LoVo (cell line): Measurements from ENCODE around the gene SERPINB10.

Experiments used
- DNase-seq: peaks from one replicate; pipeline ENCODE4 v3.0.0-alpha.2; 2016; ENCODE audit warnings: low spot score

The SERPINB10 gene

DNA sequence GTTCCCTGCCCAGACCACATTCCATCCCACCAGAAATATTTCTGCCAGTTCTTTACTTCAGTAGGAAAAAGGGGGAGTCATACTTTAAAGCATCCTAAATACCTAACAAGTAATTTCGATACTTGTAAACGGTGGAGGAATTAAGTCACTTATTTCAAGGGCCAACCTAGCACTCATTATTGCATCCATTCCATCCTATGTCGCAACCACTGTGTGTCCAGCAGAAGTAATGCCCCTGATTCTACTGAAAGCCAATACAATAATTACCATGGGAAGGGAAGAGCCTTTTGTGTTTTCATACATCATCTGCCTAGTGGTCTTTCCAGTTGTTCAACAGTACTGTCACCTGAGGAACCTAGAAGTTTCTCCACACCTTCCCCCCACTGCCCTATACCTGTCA is 74.6 kb downstream of the SERPINB10 start:
- DNase-seq = no peak
